Activated CD8-positive, alpha-beta memory T cell treated with anti-CD3 and anti-CD28 coated beads for 48 hours (primary cell): Measurements from ENCODE around the gene CACNG7.

ENCODE experiments used
- DNase-seq, 3 experiments: peaks; one replicate each; pipeline ENCODE4 v3.0.0-alpha.2; 2020; ENCODE audit warnings: low read depth in 2 of 3, low spot score in 2 of 3

CACNG7 gene

DNA sequence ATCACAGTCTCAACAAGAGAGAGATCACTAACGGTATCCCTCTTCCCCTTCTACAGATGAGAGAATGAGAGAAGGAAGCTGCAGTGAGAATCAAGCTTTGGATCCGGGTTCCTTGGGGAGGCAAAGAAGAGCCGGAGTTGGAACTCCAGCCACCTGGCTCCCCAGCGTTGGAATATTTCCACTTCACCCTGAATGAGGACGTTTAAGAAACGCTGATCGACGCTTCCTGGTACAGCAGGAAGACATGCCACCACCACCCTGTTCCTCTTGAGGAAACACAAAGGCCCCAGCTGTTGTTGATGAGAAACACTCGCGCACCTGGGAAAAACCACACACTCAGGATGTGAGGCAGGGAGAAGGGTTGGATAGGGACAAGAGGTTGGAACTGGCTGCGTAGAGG lies 42.4 kb downstream of the CACNG7 start:
- DNase-seq, result no peak

DNA sequence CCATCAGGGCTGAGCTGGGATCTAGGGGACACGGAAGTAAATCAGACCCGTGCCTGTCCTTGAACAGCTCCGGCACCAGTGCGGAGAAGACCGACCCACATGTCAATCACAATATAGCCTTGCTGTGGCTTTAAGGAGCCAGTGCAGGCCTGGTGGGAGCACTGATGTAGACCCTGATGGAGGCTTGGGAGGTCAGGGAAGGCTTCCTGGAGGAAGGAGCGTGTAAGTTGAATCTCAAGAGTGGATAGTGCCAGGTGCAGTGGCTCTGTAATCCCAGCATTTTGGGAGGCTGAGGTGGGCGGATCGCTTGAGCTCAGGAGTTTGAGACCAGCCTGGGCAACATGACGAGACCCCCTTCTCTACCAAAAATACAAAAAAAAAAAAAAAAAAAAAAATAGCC lies 42.9 kb downstream of the CACNG7 start:
- DNase-seq, result no peak

DNA sequence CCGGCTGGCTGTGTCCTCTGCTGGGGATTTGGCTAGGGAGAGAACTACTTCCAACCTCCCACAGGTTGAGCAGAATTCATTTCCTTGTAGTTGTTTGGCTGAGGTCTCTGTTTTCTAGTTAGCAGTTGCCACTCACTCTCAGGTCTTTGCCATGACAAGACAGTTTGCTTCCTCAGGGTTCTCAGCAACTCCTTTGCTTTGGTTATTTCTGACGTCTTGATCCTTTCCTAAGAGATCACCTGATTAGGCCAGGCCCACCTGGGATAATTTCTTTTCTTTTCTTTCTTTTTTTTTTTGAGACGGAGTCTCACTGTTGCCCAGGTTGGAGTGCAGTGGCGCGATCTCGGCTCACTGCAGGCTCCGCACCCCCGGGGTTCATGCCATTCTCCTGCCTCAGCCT lies 44.3 kb downstream of the CACNG7 start:
- DNase-seq, result no peak

DNA sequence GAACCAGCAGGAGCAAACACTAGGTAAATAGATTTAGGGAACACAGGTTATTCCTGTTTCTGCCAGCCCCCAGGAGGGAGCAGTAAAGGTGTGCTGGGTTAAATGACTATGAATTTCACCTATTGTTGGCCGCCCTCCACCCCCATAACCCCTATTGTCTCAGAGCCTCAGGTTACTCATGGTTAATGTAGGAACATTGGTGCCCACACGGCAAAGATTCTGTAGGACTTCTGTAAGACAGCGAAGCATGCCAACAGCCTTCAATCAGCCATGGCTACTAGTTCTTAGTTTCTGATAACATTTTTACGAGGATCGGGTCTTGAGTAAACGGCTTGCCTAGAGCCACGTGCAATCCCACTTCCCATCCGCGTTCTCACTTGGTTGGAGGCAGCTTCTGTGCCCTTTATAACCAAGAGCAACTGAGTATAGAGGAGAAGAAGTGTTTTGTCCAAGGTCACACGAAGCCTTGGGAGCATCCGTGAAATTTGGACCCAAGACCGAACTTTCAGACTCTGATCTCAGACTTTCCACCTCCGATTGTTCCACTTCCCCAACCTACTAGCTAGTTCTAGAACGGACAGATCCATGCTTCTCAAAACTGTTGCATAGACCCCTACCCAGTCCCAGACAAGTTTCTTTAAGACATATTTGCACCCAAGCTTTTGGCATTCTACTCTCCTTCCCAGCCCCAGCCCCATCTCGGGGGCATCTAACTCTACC lies 48.5 kb downstream of the CACNG7 start:
- DNase-seq, result no peak

DNA sequence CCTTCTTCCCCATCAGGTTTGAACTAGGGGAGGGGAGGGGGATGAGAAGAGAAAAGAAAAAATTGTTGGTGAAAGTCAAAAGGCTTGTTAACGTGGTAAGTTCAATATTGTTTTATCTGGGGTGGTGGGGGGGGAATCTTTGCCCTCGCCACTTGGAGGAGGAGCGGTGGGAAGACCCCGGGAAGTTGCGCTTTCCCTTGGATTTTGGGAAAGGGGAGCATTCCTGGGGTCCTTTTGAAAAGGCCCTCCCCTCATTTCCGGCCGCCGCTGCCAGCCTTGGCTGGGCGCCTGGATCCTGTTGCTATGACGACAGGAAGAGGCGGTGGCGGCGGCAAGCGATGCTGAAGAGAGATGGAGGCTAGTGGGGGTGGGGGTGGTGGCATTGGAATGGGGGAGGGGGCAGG lies 49.1 kb downstream of the CACNG7 start:
- no peak for DNase-seq

DNA sequence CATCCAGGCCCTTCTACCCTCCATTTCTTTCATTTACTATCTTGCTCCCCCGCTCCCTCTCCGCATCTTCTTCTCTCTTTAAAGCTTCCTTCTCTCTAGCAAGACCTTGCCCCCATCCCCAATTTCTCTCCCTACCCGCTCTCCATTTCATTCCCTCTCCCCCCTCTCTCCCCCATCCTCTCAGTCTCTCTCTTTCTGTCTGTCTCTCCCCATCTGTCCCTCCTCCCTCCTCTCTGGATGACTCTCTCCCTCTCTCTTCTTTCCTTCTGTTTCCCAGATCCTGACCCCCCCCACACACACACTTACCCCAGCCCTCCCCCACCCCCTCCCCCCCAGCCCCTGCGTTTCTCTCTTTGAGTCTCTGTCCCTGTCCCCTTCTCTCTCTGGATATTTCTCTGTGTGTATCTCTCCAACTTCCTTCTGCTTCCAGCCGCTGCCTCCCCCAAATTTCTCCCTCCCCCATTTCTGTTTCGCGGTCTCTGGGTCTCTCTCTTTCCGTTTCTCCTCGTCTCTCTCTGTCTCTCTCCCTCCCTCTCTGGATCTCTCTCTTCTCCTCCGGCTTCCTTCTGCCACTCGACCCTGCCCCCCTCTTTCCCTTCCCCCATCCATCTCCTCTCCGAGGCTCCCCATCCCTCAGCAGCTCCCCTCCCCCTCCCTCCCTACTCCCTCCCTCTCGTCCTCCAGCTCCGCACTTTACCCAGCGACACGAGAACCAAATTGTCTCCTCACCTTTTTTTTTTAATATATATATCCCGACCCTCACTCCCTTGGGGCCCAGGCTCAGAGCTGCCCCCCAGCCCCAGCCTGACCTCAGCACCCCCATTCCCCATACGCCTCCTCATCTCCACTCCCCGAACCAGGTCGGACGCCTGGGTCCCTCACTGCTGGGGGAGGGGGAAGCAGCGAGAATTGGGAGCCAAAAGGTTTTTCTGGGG lies 50.0 kb downstream of the CACNG7 start:
- DNase-seq, result no peak

DNA sequence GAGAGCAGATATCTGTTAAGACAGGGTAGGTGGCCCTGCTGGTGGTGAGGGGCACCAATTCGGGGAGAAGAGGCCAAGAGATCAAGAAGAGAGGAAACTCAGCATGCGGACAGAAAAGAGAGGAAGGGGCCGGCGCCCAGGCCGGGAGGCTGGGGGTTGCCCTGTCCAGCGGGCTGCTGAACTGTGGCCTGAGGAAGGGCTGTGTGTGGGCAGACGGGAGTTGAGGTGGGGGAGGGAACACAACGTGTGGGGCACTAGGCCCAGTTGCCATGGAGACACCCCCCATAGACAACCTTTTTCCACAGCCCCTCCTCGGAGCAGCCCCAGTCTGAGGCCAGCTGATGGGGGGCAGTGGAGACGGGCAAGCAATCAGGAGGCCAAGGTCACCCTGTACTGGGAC lies 51.1 kb downstream of the CACNG7 start:
- DNase-seq, result no peak

DNA sequence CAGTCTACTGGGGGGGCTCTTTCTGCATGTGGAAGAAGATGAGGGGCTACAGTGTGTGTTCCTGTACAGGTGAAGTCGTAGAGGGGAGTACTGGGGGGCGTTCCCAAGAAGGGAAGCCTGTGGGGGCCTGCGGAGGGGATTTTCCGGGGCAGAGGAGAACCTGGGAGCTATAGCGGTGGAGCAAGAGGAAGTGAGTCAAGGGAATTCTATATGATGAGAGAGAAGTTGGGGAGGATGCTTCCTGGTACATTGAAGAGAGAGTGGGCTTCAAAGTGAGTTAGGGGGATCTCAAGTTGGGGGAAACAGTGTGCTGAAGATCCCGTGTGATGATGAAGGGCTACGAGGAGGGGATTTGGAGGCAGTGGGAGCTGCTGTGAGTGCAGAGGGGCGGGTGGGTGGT lies 51.8 kb downstream of the CACNG7 start:
- DNase-seq, result no peak

DNA sequence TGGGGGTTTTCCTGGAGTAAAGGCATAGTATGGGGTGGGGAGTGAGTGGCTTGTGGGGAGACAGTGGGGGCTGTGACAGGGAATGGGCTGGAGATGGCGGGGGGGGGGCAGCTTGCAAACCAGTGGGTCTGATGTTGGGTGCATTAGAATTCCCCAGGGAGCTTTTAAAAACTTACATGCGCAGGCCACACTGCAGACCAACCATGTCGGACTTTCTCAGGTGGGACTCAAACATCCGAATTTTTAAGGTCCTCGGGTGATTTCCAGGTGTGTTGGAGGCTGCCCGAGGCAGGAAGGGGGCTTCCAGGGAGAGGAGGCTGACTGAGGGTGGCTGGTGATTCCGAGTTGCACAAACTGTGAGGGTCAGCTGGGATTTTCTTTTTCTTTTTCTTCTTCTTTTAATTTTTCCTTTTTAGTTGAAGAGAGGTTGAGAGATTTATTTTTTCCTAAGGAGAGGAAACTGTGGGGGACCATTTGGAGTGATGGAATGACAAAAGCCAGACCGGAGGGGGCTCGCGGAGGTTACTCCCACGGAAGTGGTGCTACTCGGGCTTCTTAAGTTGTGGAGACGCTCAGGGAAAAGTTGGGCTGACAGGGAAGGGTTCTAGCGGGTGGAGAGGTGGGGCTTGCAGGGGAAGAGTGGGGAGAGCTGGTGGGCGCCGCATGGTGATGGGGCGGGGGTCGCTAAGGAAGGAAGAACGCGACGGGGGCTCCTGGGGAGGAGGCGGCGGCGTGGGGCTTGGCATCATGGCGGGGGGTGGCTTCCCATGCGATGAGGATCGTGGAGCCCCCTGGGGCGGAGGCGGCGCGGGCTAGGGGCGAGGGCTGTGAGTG lies 52.7 kb downstream of the CACNG7 start:
- DNase-seq, result no peak

DNA sequence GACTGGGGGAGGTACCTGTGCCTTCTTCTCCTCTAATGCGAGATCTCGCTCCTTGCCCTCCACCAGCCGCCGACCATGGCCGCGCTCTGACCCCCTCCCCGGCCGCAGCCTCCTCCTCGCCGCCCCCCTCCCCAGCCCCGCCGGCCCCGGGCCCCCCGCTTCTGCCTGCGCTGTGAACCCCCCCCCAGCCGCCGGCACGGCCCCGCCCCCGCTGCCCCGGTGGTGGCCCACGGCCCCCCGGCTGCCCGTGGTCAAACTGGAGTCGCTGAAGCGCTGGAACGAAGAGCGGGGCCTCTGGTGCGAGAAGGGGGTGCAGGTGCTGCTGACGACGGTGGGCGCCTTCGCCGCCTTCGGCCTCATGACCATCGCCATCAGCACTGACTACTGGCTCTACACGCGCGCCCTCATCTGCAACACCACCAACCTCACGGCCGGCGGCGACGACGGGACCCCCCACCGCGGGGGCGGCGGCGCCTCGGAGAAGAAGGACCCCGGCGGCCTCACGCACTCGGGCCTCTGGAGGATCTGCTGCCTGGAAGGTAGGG lies 53.9 kb downstream of the CACNG7 start, which contains the start of gene CACNG8:
Gene CACNG8 (plus strand): TSS at position 51 of the 545 bp plus-strand sequence.
- DNase-seq, result no peak

DNA sequence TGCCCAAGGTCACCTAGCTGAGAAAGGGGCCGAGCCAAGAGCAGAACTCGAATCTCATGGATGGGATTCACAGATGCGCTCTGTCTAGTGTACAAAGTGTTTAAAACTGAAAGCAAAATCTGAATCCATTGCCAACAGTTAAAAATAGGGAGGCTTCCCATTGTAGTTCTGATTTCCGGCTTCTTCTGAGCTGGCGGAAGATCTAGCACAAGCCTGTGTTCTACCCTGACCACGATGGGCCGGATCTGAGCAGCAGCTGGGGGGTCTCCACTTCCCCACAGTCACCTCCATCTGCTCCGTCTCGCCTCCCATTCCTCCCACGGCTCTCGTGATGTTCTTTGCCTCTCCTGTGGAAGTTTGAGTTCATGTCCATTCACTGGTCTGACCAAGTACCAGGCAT lies 56.0 kb downstream of the CACNG7 start:
- DNase-seq, result no peak

DNA sequence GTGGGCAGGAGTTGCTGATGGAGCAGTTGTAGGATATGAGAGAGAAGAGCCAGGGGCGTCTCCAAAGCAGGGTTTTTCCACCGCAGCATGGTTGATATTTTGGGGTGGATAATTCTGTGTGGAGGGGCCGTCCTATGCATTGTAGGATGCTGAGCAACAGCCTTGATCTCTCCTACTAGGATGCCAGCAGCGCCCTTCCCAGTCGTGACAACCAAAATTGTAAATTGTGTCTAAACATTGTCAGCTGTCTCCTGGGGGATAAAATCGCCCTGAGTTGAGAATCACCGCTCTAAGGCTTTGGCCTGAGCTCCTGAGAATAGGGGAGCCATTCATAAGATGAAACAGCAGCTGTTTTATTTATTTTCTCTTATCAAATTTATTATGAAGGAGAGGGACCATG lies 57.9 kb downstream of the CACNG7 start:
- no peak for DNase-seq

DNA sequence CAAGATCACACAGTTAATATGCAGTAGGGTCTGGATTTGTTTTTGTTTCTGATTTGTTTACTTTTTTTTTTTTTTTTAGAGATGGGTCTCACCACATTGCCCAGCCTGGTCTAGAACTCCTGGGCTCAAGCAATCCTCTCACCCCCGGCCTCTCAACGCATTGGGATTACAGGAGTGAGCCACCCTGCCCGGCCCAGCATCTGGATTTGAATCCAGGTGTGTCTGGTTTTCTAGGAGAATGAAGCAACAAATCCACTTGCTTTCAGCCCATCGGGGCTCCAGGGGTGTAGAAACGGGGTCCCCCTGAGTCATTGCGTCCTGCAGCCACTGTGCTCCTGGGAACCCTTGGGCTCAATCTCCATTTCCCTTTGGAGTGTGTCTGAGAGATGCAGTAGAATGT lies 60.3 kb downstream of the CACNG7 start:
- no peak for DNase-seq

DNA sequence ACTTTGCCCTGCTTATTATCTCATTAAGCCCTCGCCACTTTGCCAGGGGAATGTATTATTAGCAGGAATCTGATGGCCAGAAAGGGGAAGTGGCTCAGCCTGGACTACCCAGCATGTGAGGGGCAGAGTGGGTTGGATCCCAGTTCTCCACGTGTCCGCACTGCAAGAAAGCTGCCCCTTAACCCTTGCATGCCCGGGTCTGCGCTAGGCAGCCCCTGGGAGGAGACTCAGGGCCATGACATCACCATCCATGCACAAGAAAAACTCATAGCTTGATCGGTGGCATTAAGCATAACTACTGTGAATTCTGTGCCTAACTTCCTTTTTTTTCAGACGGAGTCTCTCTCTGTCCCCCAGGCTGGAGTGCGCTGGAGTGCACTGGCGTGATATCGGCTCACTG lies 62.6 kb downstream of the CACNG7 start:
- DNase-seq, result no peak

DNA sequence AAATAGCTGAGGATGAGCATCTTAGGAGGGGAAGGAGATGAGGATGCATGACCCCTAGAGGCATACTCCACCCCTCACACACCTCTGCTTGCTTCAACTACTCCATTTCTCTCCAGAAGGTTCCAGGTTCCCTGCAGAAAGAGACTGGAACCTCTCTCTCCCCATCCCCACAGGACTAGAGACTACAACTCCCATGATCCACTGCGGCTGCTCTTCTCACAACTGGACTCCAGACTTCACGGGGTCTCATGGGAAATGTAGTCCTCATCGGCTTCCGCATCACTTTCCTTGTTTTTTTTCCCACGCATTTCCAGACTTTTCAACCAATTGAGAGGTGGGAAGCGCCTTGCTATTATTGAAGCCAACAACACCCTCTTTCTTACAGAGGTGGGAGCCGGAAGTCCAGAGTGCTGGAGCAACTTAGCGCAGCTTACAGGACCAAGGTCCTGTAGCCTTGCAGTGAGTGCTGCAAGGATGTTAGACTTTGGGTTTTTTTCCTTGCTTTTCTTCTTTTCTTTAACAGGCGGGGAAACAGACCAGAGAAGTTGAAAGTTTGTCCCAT lies 68.4 kb downstream of the CACNG7 start:
- peak in 1 of 3 experiments; percentile 30 for DNase-seq

DNA sequence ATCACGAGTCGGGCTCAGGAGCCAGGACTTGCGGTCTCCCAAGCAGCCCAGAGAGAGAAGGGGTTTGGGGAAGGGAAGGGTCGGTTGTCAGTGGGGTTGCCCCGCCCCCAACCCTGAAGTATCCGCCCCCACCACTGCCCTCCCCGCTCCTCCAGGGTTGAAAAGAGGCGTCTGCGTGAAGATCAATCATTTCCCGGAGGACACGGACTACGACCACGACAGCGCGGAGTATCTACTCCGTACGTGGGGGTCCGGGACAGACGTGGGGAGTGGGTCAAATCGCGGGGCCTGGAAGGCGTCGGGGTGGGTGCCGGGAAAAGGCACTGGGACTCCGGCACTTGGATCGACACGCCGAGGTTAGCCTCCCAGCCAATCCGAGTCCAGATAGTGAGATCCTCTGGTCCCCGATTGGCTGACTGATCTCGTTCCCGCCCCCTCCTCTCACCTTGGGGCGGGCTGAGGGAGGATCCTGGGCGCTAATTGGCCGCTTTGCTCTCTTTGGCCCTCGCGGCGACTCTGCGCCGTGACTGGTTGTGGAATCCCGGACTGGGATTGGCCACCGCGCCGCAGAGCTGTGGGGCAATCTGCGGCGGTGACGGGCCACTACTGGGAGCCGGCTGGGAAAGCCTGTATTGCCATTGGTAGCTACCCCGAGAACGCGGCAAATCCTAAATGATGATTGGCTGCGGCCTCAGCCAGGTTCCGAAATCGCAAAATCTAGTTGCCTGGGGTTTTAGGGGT lies 69.1 kb downstream of the CACNG7 start:
- DNase-seq, result no peak

DNA sequence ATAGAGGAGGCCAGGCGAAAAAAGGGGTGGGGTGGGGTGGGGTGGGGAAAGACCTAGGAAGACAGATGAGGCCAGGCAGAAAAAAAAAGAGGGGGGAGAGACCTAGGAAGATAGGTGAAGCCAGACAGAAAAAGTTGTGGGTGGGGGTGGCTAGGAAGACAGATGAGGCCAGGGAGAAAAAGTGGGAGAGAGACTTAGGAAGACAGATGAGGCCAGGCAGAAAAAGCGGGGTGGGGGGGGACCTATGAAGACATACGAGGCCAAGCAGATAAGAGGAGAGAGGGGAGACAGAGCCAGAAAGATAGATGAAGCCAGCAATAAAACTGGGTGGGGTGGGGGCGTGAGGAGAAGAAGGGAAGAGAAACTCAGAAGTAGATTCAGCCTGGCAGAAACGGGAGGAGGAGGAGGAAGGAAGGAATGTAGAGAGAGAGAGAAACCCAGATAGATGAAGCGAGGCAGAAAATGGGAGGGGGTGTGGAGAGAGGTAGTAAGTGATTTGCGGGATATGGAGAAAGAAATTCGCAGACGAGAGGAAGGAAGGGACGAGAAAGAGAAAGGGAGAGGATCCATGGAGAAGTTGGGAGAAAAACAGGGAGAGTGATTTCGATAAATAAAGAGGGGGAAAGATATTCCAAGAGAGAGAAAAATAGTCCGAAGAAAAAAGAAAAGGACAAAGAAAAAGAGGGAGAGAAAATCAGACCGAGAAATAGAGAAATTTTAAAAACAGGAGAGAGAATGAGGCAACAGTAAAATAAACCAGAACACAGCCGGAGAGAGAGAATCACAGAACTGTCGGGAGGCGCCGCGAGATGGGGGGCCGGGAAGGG lies 70.1 kb downstream of the CACNG7 start:
- DNase-seq, result no peak

DNA sequence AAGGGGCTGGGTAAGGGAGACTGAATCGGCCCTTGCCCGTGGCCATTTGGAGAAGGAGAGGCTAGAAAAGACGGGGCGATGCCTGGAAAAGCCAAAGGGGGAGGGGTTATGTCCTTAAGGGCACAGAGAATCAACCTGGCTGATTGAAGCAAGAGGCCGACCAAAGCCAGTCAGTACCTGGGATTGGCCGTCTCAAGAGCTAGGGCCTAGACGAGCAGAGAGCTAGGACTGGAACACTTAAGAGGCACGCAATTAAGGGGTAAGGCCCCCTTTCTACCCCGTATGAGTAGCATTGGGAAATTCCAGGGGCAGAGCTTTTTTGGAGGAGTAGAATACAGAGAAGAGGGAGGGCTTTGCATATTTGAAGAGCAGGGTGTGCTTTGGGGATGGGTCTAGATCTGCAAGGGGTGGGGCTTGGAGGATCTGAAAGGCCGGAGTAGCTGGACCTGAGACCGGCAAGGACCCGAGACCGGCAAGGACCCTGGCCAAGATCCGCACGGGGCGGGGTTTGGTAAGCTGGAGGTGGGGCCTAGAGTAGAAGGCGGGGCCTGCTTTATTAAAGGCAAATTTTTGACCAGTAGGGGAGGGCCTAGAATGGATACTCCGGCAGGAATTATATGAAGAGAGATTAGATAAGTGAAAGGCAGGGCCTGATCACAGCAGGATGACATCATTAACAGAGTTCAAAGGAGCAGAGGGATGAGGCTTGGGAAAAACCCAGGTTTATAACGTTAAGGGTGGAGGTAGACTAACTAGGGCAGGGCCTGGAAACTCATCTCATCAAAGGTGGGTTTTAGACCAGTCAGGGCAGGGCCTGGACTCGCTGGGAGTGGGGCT lies 71.7 kb downstream of the CACNG7 start:
- no peak for DNase-seq
